HL-60 (cell line): ENCODE measurements around the gene YKT6.
"Not testable (repeated sequence)": the region's sequence is repeated elsewhere in the genome, so short reads cannot be mapped to it uniquely, and the experiment has no call there.

Source experiments
- DNase-seq, 2 experiments: peaks; one replicate each; pipeline ENCODE4 v3.0.0-alpha.2; 2010 to 2020; ENCODE audit warnings: low read depth in 1 of 2, low spot score in 1 of 2
- H3K27ac ChIP-seq: fragments of 250-450 bp; sonication (Bioruptor Pico); replicated peaks from 2 replicates; pipeline ENCODE4 v1.5.1; 2020; ENCODE audit warnings: mild to moderate bottlenecking, moderate library complexity
- H3K27me3 ChIP-seq: fragments of 250-450 bp; sonication (Bioruptor Pico); 2 replicates; pipeline ENCODE4 v1.5.1; 2021; ENCODE audit warnings: mild to moderate bottlenecking, moderate library complexity; ENCODE audit not compliant: insufficient read depth, poor library complexity, severe bottlenecking
- H3K4me3 ChIP-seq: replicated peaks from 2 replicates; pipeline ENCODE4 v1.5.1; 2011; ENCODE audit warnings: mild to moderate bottlenecking, control low read depth, low read length; ENCODE audit not compliant: insufficient read depth
- GABPA ChIP-seq: IDR thresholded peaks from 2 replicates; pipeline ENCODE4 v1.6.1; 2012; ENCODE audit warnings: low read depth
- POLR2AphosphoS5 ChIP-seq: IDR thresholded peaks from 2 replicates; pipeline ENCODE4 v1.6.1; 2012; ENCODE audit warnings: low read depth
- SPI1 ChIP-seq: IDR thresholded peaks from 2 replicates; pipeline ENCODE4 v1.6.1; 2012; ENCODE audit warnings: low read depth, mild to moderate bottlenecking, borderline replicate concordance
- TF ChIP-seq, protein P1 (sequence below): IDR thresholded peaks from 2 replicates; pipeline ENCODE4 v1.6.1; 2012; ENCODE audit warnings: low read depth; ENCODE audit not compliant: insufficient replicate concordance
- TF ChIP-seq, protein P2 (sequence below): IDR thresholded peaks from one replicate; pipeline ENCODE4 v1.5.1; 2011; ENCODE audit warnings: low read length, control low read depth, inconsistent platforms; ENCODE audit not compliant: insufficient read depth

The YKT6 gene

DNA sequence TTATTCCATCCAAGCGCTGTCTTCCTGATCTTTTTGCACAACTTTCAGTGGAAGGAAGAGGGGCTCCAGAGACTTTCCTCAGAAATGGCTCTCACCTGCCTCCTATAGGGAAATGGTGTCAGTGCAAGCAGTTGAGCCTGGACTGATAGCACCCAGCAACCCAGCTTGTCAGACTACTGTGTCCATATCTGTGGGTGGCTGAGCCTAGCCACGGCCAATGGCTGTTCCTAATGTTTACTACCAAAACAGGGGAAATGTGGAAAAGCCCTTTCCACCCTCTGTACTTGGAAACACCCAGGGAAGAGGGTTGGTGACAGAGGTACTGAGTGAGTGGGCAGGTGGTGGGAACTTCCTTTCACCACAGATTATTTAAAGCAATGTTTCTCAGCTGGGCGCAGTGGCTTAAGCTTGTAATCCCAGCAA lies 4.3 kb upstream of the YKT6 start:
- H3K27me3 ChIP-seq: no peaks in the 10 kb centered on the region
- DNase-seq: peak; percentile 26 to 57
- no peak overlapping the region for H3K27ac ChIP-seq
- no peak overlapping the region for H3K4me3 ChIP-seq
- TF ChIP-seq, protein P1, sequence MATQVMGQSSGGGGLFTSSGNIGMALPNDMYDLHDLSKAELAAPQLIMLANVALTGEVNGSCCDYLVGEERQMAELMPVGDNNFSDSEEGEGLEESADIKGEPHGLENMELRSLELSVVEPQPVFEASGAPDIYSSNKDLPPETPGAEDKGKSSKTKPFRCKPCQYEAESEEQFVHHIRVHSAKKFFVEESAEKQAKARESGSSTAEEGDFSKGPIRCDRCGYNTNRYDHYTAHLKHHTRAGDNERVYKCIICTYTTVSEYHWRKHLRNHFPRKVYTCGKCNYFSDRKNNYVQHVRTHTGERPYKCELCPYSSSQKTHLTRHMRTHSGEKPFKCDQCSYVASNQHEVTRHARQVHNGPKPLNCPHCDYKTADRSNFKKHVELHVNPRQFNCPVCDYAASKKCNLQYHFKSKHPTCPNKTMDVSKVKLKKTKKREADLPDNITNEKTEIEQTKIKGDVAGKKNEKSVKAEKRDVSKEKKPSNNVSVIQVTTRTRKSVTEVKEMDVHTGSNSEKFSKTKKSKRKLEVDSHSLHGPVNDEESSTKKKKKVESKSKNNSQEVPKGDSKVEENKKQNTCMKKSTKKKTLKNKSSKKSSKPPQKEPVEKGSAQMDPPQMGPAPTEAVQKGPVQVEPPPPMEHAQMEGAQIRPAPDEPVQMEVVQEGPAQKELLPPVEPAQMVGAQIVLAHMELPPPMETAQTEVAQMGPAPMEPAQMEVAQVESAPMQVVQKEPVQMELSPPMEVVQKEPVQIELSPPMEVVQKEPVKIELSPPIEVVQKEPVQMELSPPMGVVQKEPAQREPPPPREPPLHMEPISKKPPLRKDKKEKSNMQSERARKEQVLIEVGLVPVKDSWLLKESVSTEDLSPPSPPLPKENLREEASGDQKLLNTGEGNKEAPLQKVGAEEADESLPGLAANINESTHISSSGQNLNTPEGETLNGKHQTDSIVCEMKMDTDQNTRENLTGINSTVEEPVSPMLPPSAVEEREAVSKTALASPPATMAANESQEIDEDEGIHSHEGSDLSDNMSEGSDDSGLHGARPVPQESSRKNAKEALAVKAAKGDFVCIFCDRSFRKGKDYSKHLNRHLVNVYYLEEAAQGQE: no peak
- TF ChIP-seq POLR2AphosphoS5: no peak
- TF ChIP-seq SPI1: peak; percentile 26; the same call in 1 of the 2 replicates
- TF ChIP-seq, protein P2, sequence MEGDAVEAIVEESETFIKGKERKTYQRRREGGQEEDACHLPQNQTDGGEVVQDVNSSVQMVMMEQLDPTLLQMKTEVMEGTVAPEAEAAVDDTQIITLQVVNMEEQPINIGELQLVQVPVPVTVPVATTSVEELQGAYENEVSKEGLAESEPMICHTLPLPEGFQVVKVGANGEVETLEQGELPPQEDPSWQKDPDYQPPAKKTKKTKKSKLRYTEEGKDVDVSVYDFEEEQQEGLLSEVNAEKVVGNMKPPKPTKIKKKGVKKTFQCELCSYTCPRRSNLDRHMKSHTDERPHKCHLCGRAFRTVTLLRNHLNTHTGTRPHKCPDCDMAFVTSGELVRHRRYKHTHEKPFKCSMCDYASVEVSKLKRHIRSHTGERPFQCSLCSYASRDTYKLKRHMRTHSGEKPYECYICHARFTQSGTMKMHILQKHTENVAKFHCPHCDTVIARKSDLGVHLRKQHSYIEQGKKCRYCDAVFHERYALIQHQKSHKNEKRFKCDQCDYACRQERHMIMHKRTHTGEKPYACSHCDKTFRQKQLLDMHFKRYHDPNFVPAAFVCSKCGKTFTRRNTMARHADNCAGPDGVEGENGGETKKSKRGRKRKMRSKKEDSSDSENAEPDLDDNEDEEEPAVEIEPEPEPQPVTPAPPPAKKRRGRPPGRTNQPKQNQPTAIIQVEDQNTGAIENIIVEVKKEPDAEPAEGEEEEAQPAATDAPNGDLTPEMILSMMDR: peak; percentile 40
- TF ChIP-seq GABPA: no peak

DNA sequence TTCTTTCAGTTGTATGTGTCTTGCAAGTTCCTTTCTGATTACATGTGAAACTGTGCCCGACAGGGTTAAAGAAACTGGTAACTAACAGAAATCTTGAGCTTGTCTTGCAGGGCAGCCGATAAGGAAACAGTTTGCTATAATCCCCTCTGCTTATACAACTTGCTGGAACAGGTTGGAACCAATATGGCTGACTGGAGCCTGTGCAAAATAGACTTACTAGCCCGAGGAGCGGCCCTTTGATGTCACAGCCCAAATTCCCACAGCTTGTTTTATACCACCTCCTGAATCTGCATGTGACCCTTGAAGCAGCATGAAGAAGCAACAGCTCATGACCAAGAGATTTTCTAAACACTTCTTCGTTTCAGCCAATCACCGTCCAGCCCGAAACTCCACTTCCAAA lies 3.3 kb upstream of the YKT6 start:
- Histone ChIP-seq H3K27ac (no peak overlapping the region), H3K27me3 (no peaks in the 10 kb centered on the region), H3K4me3 (no peak overlapping the region)
- TF ChIP-seq, protein P1: no peak
- no peak for TF ChIP-seq GABPA
- TF ChIP-seq POLR2AphosphoS5: no peak
- TF ChIP-seq SPI1: no peak
- TF ChIP-seq, protein P2: no peak
- DNase-seq: no peak

DNA sequence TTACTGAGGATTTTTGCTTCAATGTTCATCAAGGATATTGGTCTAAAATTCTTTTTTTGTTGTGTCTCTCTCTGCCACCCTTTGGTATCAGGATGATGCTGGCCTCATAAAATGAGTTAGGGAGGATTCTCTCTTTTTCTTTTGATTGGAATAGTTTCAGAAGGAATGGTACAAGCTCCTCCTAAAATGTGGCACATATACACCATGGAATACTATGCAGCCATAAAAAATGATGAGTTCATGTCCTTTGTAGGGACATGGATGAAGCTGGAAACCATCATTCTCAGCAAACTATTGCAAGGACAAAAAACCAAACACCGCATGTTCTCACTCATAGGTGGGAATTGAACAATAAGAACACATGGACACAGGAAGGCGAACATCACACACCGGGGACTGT lies 615 bp upstream of the YKT6 start:
- H3K27ac ChIP-seq, H3K4me3 ChIP-seq, H3K27me3 ChIP-seq, DNase-seq: not testable (repeated sequence)

DNA sequence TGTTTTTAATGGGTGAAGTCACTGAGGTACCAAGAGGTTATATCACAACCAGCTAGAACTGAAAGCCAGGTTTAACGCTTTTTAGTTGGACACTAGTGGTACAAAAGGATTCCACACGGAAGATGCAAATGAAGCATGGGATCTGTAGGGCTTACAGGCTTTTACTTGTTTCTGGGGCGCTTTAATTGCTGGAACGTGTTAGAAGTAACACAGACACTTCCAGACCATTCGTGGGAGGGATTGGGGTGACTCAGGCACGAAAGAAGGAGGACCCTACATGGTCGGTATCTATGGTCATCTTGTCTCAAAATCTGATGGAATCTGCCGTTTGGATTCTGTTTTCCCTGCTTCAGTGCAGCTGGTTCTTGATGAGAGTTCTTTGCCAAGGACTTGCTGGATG lies 1.0 kb downstream of the YKT6 start:
- no peak for DNase-seq
- H3K4me3 ChIP-seq: peak overlapping the region; percentile 99
- H3K27me3 ChIP-seq: no peaks in the 10 kb centered on the region
- H3K27ac ChIP-seq: no peak overlapping the region
- TF ChIP-seq POLR2AphosphoS5: no peak

DNA sequence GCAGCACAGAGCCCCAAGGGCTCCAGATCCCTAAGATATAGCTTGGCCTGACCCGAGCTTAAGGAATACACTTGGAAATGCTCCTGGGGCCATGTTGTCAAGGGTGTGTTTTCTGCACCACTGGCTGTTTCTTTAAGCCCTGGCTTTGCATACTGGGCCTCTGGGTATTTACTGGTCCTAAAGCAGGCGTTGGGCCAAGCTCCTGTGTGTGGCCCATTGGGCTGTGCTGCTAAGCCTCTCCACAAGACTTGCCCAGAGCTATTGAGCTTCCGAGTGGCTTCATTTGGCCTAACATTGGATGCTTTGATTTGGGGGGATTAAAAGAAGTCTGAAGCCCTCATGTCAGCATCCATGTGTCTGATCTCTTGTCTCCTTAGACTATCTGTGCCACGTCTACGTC lies 5.2 kb downstream of the YKT6 start:
- H3K27ac ChIP-seq: no peak overlapping the region
- no peak overlapping the region for H3K4me3 ChIP-seq
- no peak for TF ChIP-seq POLR2AphosphoS5
- TF ChIP-seq, protein P1: no peak
- TF ChIP-seq GABPA: no peak
- no peak for TF ChIP-seq SPI1
- TF ChIP-seq, protein P2: no peak
- DNase-seq: no peak
- H3K27me3 ChIP-seq: no peaks in the 10 kb centered on the region
